ENCODE measurements around the gene BLID. TPM values are rescaled to one million over a fixed set of nuclear protein-coding genes. Genes with fewer than 3 reads are reported as not detected.
A peak's percentile ranks its signal among the peaks of the same experiment; 100 is the strongest.

The BLID gene
- total RNA-seq: not detected

GRCh38 chr11:122115524-122116379, at the start of gene BLID:
Gene BLID (minus strand): TSS chr11:122116215. CDS start chr11:122115922, 293 bp downstream.
- H3K27me3 Mint-ChIP-seq (ENCODE audit: low read depth): peaks cover 2% of the 10 kb centered on the region
- no peak for DNase-seq
- no peaks in the 10 kb centered on the region for H3K9me3 Mint-ChIP-seq (ENCODE audit: insufficient read depth)
- H3K4me3 Mint-ChIP-seq: no peak within 1 kb of the TSS
- POLR2A ChIA-PET: no interaction called here
- CTCF ChIA-PET: no interaction called here
- no peak within 1 kb of the TSS for H3K27ac Mint-ChIP-seq
- no peaks in the 10 kb centered on the region for H3K36me3 Mint-ChIP-seq (ENCODE audit: low read depth)
- ATAC-seq: no peak
- no peaks in the 10 kb centered on the region for H3K4me1 Mint-ChIP-seq (ENCODE audit: low read depth)

- DNase-seq (no peak), ATAC-seq (no peak)
- Mint-ChIP-seq H3K36me3 (ENCODE audit: low read depth) (no peaks in the 10 kb centered on the region), H3K27ac (no peak overlapping the region), H3K4me1 (ENCODE audit: low read depth) (no peaks in the 10 kb centered on the region), H3K27me3 (ENCODE audit: low read depth) (no peaks in the 10 kb centered on the region), H3K4me3 (no peak overlapping the region), H3K9me3 (ENCODE audit: insufficient read depth) (no peaks in the 10 kb centered on the region)
- ChIA-PET POLR2A (no interaction called here), CTCF (no interaction called here)
Observed at GRCh38 chr11:122163053-122163819, 47.2 kb upstream of the BLID start.

- Mint-ChIP-seq H3K9me3 (ENCODE audit: insufficient read depth) (no peaks in the 10 kb centered on the region), H3K4me1 (ENCODE audit: low read depth) (no peaks in the 10 kb centered on the region), H3K36me3 (ENCODE audit: low read depth) (no peaks in the 10 kb centered on the region), H3K27ac (no peak overlapping the region), H3K27me3 (ENCODE audit: low read depth) (no peaks in the 10 kb centered on the region), H3K4me3 (no peak overlapping the region)
- no peak for ATAC-seq
- ChIA-PET POLR2A (no interaction called here), CTCF (no interaction called here)
- DNase-seq: no peak
Observed at GRCh38 chr11:122162095-122162494, 46.1 kb upstream of the BLID start.

GRCh38 chr11:122160841-122161590, 45.0 kb upstream of the BLID start:
- no peak overlapping the region for H3K27ac Mint-ChIP-seq
- H3K36me3 Mint-ChIP-seq (ENCODE audit: low read depth): no peaks in the 10 kb centered on the region
- no peaks in the 10 kb centered on the region for H3K9me3 Mint-ChIP-seq (ENCODE audit: insufficient read depth)
- ChIA-PET CTCF (no interaction called here), POLR2A (no interaction called here)
- H3K4me3 Mint-ChIP-seq: no peak overlapping the region
- peaks cover 3% of the 10 kb centered on the region for H3K4me1 Mint-ChIP-seq (ENCODE audit: low read depth)
- H3K27me3 Mint-ChIP-seq (ENCODE audit: low read depth): no peaks in the 10 kb centered on the region
- ATAC-seq: no peak
- no peak for DNase-seq

- no peak overlapping the region for H3K4me3 Mint-ChIP-seq
- H3K36me3 Mint-ChIP-seq (ENCODE audit: low read depth): no peaks in the 10 kb centered on the region
- no peaks in the 10 kb centered on the region for H3K9me3 Mint-ChIP-seq (ENCODE audit: insufficient read depth)
- ATAC-seq (no peak), DNase-seq (no peak)
- ChIA-PET POLR2A (no interaction called here), CTCF (no interaction called here)
- H3K27me3 Mint-ChIP-seq (ENCODE audit: low read depth): no peaks in the 10 kb centered on the region
- peaks cover 3% of the 10 kb centered on the region for H3K4me1 Mint-ChIP-seq (ENCODE audit: low read depth)
- no peak overlapping the region for H3K27ac Mint-ChIP-seq
Observed at GRCh38 chr11:122159861-122160260, 43.8 kb upstream of the BLID start.

GRCh38 chr11:122159173-122159721, 43.2 kb upstream of the BLID start:
- Mint-ChIP-seq H3K27me3 (ENCODE audit: low read depth) (no peaks in the 10 kb centered on the region), H3K4me3 (no peak overlapping the region), H3K4me1 (ENCODE audit: low read depth) (peaks cover 3% of the 10 kb centered on the region), H3K36me3 (ENCODE audit: low read depth) (no peaks in the 10 kb centered on the region), H3K27ac (no peak overlapping the region), H3K9me3 (ENCODE audit: insufficient read depth) (no peaks in the 10 kb centered on the region)
- no peak for DNase-seq
- ATAC-seq: no peak
- POLR2A ChIA-PET: no interaction called here
- CTCF ChIA-PET: no interaction called here

GRCh38 chr11:122158171-122158570, 42.2 kb upstream of the BLID start:
- ATAC-seq (no peak), DNase-seq (no peak)
- Mint-ChIP-seq H3K27ac (no peak overlapping the region), H3K4me1 (ENCODE audit: low read depth) (peaks cover 3% of the 10 kb centered on the region), H3K4me3 (peak overlapping the region; percentile 20), H3K9me3 (ENCODE audit: insufficient read depth) (no peaks in the 10 kb centered on the region), H3K27me3 (ENCODE audit: low read depth) (no peaks in the 10 kb centered on the region), H3K36me3 (ENCODE audit: low read depth) (no peaks in the 10 kb centered on the region)
- POLR2A ChIA-PET: no interaction called here
- CTCF ChIA-PET: no interaction called here

GRCh38 chr11:122157653-122158161, 41.7 kb upstream of the BLID start:
- POLR2A ChIA-PET: no interaction called here
- peak overlapping the region; percentile 68 for H3K4me3 Mint-ChIP-seq
- H3K27me3 Mint-ChIP-seq (ENCODE audit: low read depth): no peaks in the 10 kb centered on the region
- no peak for DNase-seq
- H3K9me3 Mint-ChIP-seq (ENCODE audit: insufficient read depth): no peaks in the 10 kb centered on the region
- H3K4me1 Mint-ChIP-seq (ENCODE audit: low read depth): peaks cover 3% of the 10 kb centered on the region
- ATAC-seq: no peak
- no peak overlapping the region for H3K27ac Mint-ChIP-seq
- CTCF ChIA-PET: no interaction called here
- no peaks in the 10 kb centered on the region for H3K36me3 Mint-ChIP-seq (ENCODE audit: low read depth)

GRCh38 chr11:122156940-122157382, 40.9 kb upstream of the BLID start:
- H3K4me3 Mint-ChIP-seq: peak overlapping the region; percentile 68
- no peaks in the 10 kb centered on the region for H3K27me3 Mint-ChIP-seq (ENCODE audit: low read depth)
- DNase-seq (no peak), ATAC-seq (no peak)
- CTCF ChIA-PET: no interaction called here
- POLR2A ChIA-PET: no interaction called here
- H3K27ac Mint-ChIP-seq: no peak overlapping the region
- H3K36me3 Mint-ChIP-seq (ENCODE audit: low read depth): no peaks in the 10 kb centered on the region
- peaks cover 3% of the 10 kb centered on the region for H3K4me1 Mint-ChIP-seq (ENCODE audit: low read depth)
- H3K9me3 Mint-ChIP-seq (ENCODE audit: insufficient read depth): no peaks in the 10 kb centered on the region

- POLR2A ChIA-PET: no interaction called here
Observed at GRCh38 chr11:122155765-122156527, 39.9 kb upstream of the BLID start.

GRCh38 chr11:122154994-122155393, 39.0 kb upstream of the BLID start:
- Mint-ChIP-seq H3K36me3 (ENCODE audit: low read depth) (no peaks in the 10 kb centered on the region), H3K27ac (no peak overlapping the region), H3K27me3 (ENCODE audit: low read depth) (no peaks in the 10 kb centered on the region), H3K4me3 (no peak overlapping the region), H3K9me3 (ENCODE audit: insufficient read depth) (no peaks in the 10 kb centered on the region), H3K4me1 (ENCODE audit: low read depth) (peaks cover 3% of the 10 kb centered on the region)
- POLR2A ChIA-PET: no interaction called here
- DNase-seq (no peak), ATAC-seq (no peak)
- CTCF ChIA-PET: no interaction called here

More at GRCh38 chr11:122155765-122156527, 39.9 kb upstream of the BLID start:
- no peak overlapping the region for H3K27ac Mint-ChIP-seq
- H3K4me1 Mint-ChIP-seq (ENCODE audit: low read depth): peaks cover 3% of the 10 kb centered on the region
- ATAC-seq (no peak), DNase-seq (no peak)
- CTCF ChIA-PET: no interaction called here
- H3K9me3 Mint-ChIP-seq (ENCODE audit: insufficient read depth): no peaks in the 10 kb centered on the region
- H3K4me3 Mint-ChIP-seq: no peak overlapping the region
- H3K36me3 Mint-ChIP-seq (ENCODE audit: low read depth): no peaks in the 10 kb centered on the region
- H3K27me3 Mint-ChIP-seq (ENCODE audit: low read depth): no peaks in the 10 kb centered on the region

Data from activated CD8-positive, alpha-beta T cell treated with anti-CD3 and anti-CD28 coated beads, Interleukin-2, amount 10 ng/mL, durations not matched to agents 7 days and 5 days (primary cell).